ENCODE data around the gene MAP4K3.

MAP4K3 gene

GRCh38 chr2:39431592-39432316, 5.3 kb downstream of the MAP4K3 start:
- Histone ChIP-seq H3K9me3 (no peaks in the 10 kb centered on the region), H3K36me3 (no peaks in the 10 kb centered on the region; the same call in 1 of the 2 replicates), H3K4me3 (ENCODE audit: low read depth, low read length) (no peak overlapping the region), H3K27me3 (no peaks in the 10 kb centered on the region), H3K4me1 (peaks cover 3% of the 10 kb centered on the region)
- DNase-seq, result no peak
- no peak for TF ChIP-seq CTCF (IDR thresholded peaks at IDR 0.05; ENCODE audit: low read depth, low read length)

- H3K4me3 ChIP-seq (ENCODE audit: low read depth, low read length), result no peak overlapping the region
- H3K36me3 ChIP-seq, result no peaks in the 10 kb centered on the region; the same call in 1 of the 2 replicates
- no peaks in the 10 kb centered on the region for H3K27me3 ChIP-seq
- peaks cover 3% of the 10 kb centered on the region for H3K4me1 ChIP-seq
- TF ChIP-seq CTCF (IDR thresholded peaks at IDR 0.05; ENCODE audit: low read depth, low read length), result no peak
- DNase-seq, result no peak
- no peaks in the 10 kb centered on the region for H3K9me3 ChIP-seq
These were observed 7.3 kb downstream of the MAP4K3 start for GRCh38 chr2:39429746-39430145.

GRCh38 chr2:39424951-39425350, 12.1 kb downstream of the MAP4K3 start:
- Histone ChIP-seq H3K9me3 (no peaks in the 10 kb centered on the region), H3K4me3 (ENCODE audit: low read depth, low read length) (no peak overlapping the region), H3K27me3 (no peaks in the 10 kb centered on the region), H3K4me1 (no peaks in the 10 kb centered on the region), H3K36me3 (no peaks in the 10 kb centered on the region; the same call in 1 of the 2 replicates)
- DNase-seq, result no peak
- TF ChIP-seq CTCF (IDR thresholded peaks at IDR 0.05; ENCODE audit: low read depth, low read length), result no peak

GRCh38 chr2:39422700-39423099, 14.4 kb downstream of the MAP4K3 start:
- Histone ChIP-seq H3K27me3 (no peaks in the 10 kb centered on the region), H3K36me3 (no peaks in the 10 kb centered on the region), H3K4me3 (ENCODE audit: low read depth, low read length) (no peak overlapping the region), H3K4me1 (no peaks in the 10 kb centered on the region), H3K9me3 (no peaks in the 10 kb centered on the region)
- DNase-seq, result no peak
- TF ChIP-seq CTCF (IDR thresholded peaks at IDR 0.05; ENCODE audit: low read depth, low read length), result no peak

- Histone ChIP-seq H3K4me1 (no peaks in the 10 kb centered on the region), H3K36me3 (no peaks in the 10 kb centered on the region), H3K27me3 (no peaks in the 10 kb centered on the region), H3K9me3 (no peaks in the 10 kb centered on the region), H3K4me3 (ENCODE audit: low read depth, low read length) (no peak overlapping the region)
- no peak for TF ChIP-seq CTCF (IDR thresholded peaks at IDR 0.05; ENCODE audit: low read depth, low read length)
- DNase-seq, result no peak
These were observed 15.7 kb downstream of the MAP4K3 start for GRCh38 chr2:39421354-39421753.
